ENCODE results near the gene MSI2.

The MSI2 gene

GRCh38 chr17:57666201-57666870, 410.0 kb downstream of the MSI2 start:
- Histone ChIP-seq H3K4me1 (peaks cover 87% of the 10 kb centered on the region), H3K27me3 (no peaks in the 10 kb centered on the region), H3K4me3 (ENCODE audit: low read depth, low read length) (no peak overlapping the region), H3K36me3 (peaks cover 8% of the 10 kb centered on the region), H3K9me3 (no peaks in the 10 kb centered on the region)
- DNase-seq, result no peak
- no peak for TF ChIP-seq CTCF (IDR thresholded peaks at IDR 0.05; ENCODE audit: low read depth, low read length)

- H3K36me3 ChIP-seq, result peaks cover 8% of the 10 kb centered on the region
- no peak for TF ChIP-seq CTCF (IDR thresholded peaks at IDR 0.05; ENCODE audit: low read depth, low read length)
- H3K4me1 ChIP-seq, result peaks cover 85% of the 10 kb centered on the region
- H3K4me3 ChIP-seq (ENCODE audit: low read depth, low read length), result no peak overlapping the region
- H3K27me3 ChIP-seq, result no peaks in the 10 kb centered on the region
- DNase-seq, result no peak
- no peaks in the 10 kb centered on the region for H3K9me3 ChIP-seq
Measured at GRCh38 chr17:57666946-57667345, 410.6 kb downstream of the MSI2 start.

GRCh38 chr17:57667461-57667923, 411.2 kb downstream of the MSI2 start:
- Histone ChIP-seq H3K36me3 (peaks cover 8% of the 10 kb centered on the region), H3K4me3 (ENCODE audit: low read depth, low read length) (no peak overlapping the region), H3K4me1 (peaks cover 85% of the 10 kb centered on the region), H3K27me3 (no peaks in the 10 kb centered on the region), H3K9me3 (no peaks in the 10 kb centered on the region)
- DNase-seq, result peak; percentile 71
- TF ChIP-seq CTCF (IDR thresholded peaks at IDR 0.05; ENCODE audit: low read depth, low read length), result no peak

DNA sequence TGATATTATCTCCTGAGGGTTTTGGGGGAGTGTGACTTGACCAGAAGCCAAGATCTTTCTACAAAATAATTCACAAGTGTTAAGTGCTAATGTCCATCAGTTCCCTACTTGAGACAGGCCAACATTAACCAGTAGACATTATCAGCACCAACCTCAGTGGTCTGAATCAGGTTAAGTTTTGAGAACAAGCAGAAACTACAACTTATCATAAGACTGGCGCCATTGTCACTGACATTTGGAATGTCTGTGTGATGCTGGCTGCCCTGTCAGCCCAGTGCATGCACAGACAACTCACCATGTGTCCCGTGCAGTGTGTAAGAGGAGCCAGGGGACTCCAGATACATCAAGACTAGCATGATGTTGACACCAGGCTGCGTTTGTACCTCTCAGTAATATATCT, 412.0 kb downstream of the MSI2 start:
- TF ChIP-seq CTCF (IDR thresholded peaks at IDR 0.05; ENCODE audit: low read depth, low read length), result no peak
- Histone ChIP-seq H3K27me3 (no peaks in the 10 kb centered on the region), H3K9me3 (no peaks in the 10 kb centered on the region), H3K4me3 (ENCODE audit: low read depth, low read length) (no peak overlapping the region), H3K4me1 (peaks cover 92% of the 10 kb centered on the region), H3K36me3 (peaks cover 8% of the 10 kb centered on the region)
- peak; percentile 80 for DNase-seq

GRCh38 chr17:57669671-57670529, 413.6 kb downstream of the MSI2 start:
- H3K4me3 ChIP-seq (ENCODE audit: low read depth, low read length), result no peak overlapping the region
- no peaks in the 10 kb centered on the region for H3K27me3 ChIP-seq
- TF ChIP-seq CTCF (IDR thresholded peaks at IDR 0.05; ENCODE audit: low read depth, low read length), result no peak
- H3K4me1 ChIP-seq, result peaks cover 77% of the 10 kb centered on the region
- DNase-seq, result no peak
- H3K36me3 ChIP-seq, result peaks cover 10% of the 10 kb centered on the region
- no peaks in the 10 kb centered on the region for H3K9me3 ChIP-seq
